Sigmoid colon (tissue), 7 donors: ENCODE measurements around the gene LMNTD1. TPM values are rescaled to one million over a fixed set of nuclear protein-coding genes. Genes with fewer than 3 reads are reported as not detected.

Source experiments
- DNase-seq: peaks from one replicate; pipeline ENCODE4 v3.0.0-alpha.2; 2019
- H3K27ac ChIP-seq, 4 donors: fragments of 200-600 bp; sonication (generic); one replicate each; pipeline ENCODE4 v1.5.1; 2016 to 2019; ENCODE audit warnings: mild to moderate bottlenecking in 1 of 4
- H3K27me3 ChIP-seq, 3 donors: fragments of 200-600 bp; sonication (generic); one replicate each; pipeline ENCODE4 v1.5.1; 2019; ENCODE audit warnings: mild to moderate bottlenecking in 1 of 3
- H3K36me3 ChIP-seq, 4 donors: fragments of 200-600 bp; sonication (generic); one replicate each; pipeline ENCODE4 v1.5.1; 2016 to 2019
- H3K4me1 ChIP-seq, 4 donors: fragments of 200-600 bp; sonication (generic); one replicate each; pipeline ENCODE4 v1.5.1; 2017 to 2019
- H3K4me3 ChIP-seq, 4 donors: fragments of 200-600 bp; sonication (generic); one replicate each; pipeline ENCODE4 v1.5.1; 2017 to 2019; ENCODE audit warnings: mild to moderate bottlenecking in 2 of 4, moderate library complexity in 1 of 4
- H3K9me3 ChIP-seq, 4 donors: fragments of 200-600 bp in 3 of 4; sonication (generic) in 3 of 4; one replicate each; pipeline versions ENCODE4 v1.5.1 to v1.6.1; 2013 to 2019
- EP300 ChIP-seq, 4 donors: sonication (generic); formaldehyde crosslinking; IDR thresholded peaks; one replicate each; pipeline ENCODE4 v1.6.1; 2017; ENCODE audit warnings: antibody characterized with exemption in 4 of 4
- POLR2A ChIP-seq, 2 donors: fragments of 450-650 bp; IDR thresholded peaks; one replicate each; pipeline ENCODE4 v1.6.1; 2016; ENCODE audit warnings: antibody characterized with exemption in 2 of 2, mild to moderate bottlenecking in 2 of 2, moderate library complexity in 2 of 2
- POLR2AphosphoS5 ChIP-seq, 4 donors: sonication (generic); formaldehyde crosslinking; IDR thresholded peaks; one replicate each; pipeline ENCODE4 v1.6.1; 2017; ENCODE audit warnings: antibody characterized with exemption in 4 of 4
- WGBS, 2 donors: extraction: QIAGEN DNeasy Blood & Tissue Kit; methylation state at CpG; one replicate each; pipeline ENCODE4 v1.1.7; 2013; 5-methylcytosine and 5-hydroxymethylcytosine counted together
- intact Hi-C: fragments of 100-400 bp; cut with DNase I; formaldehyde crosslinking; loops from one replicate; pipeline ENCODE4 v1.15.1; 2023
- polyA plus RNA-seq, 3 donors: library from polyadenylated mRNA; stranded (reverse); fragments of 200-250 nt; gene quantifications; one replicate each; pipeline ENCODE4 v1.2.3, GENCODE V29; 2013
- total RNA-seq, 4 donors: library from RNA; depleted of rRNA; stranded (reverse); fragments of >200 nt; gene quantifications; one replicate each; pipeline ENCODE4 v1.1.0, GENCODE V29; 2016
- TF ChIP-seq, protein P1 (sequence below), 4 experiments: fragments of 450-650 bp in 3 of 4; fragments of 200-600 bp in 1 of 4; IDR thresholded peaks; one replicate each; pipeline ENCODE4 v1.5.1; 2016 to 2019; ENCODE audit warnings: antibody characterized with exemption in 4 of 4, mild to moderate bottlenecking in 3 of 4, moderate library complexity in 2 of 4
- donor health status: healthy with polysubstance abuse.
- donor health status: Bipolar disorder and iron deficiency.
- donor health status: healthy.

LMNTD1 gene
- total and polyA plus RNA-seq, 7 donors = 1.5 to 1.9 TPM; not detected in 5

DNA sequence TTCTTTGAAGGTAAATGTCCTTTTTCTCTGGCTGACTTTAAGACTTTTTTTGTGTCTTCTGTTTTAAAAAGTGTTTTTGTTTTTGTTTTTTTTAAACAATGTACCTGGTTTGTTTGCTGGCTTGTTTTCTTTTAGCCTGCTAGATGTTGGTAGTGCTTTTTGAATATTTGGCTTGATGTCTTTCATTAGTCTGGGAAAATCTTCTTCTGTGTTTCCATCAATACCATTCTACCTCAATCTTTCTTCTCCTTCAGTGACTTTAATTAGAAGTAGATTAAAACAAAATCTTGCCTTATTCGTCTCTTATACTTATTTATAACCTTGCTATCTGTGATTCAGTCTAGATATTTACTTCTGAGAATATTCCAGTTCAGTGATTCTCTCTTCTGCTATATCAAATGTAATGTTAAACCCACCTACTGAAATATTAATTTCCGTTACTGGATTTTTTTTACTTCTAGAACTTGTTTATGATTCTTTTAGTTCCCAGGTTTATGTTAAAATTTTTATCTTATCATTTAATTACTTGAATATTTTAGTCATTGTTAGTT is 21.5 kb downstream of the LMNTD1 start:
- 45% methylated on average over 2 of the region's 2 CpGs for WGBS, 2 donors
- H3K9me3 ChIP-seq = no peaks in the 10 kb centered on the region
- H3K4me1 ChIP-seq = no peaks in the 10 kb centered on the region
- no peak overlapping the region for H3K27ac ChIP-seq
- intact Hi-C loops = no loop called here
- DNase-seq = no peak
- no peak overlapping the region for H3K4me3 ChIP-seq
- TF ChIP-seq POLR2A (IDR thresholded peaks at IDR 0.05) (no peak), EP300 (IDR thresholded peaks at IDR 0.05) (no peak), POLR2AphosphoS5 (IDR thresholded peaks at IDR 0.05) (no peak)
- TF ChIP-seq, protein P1, sequence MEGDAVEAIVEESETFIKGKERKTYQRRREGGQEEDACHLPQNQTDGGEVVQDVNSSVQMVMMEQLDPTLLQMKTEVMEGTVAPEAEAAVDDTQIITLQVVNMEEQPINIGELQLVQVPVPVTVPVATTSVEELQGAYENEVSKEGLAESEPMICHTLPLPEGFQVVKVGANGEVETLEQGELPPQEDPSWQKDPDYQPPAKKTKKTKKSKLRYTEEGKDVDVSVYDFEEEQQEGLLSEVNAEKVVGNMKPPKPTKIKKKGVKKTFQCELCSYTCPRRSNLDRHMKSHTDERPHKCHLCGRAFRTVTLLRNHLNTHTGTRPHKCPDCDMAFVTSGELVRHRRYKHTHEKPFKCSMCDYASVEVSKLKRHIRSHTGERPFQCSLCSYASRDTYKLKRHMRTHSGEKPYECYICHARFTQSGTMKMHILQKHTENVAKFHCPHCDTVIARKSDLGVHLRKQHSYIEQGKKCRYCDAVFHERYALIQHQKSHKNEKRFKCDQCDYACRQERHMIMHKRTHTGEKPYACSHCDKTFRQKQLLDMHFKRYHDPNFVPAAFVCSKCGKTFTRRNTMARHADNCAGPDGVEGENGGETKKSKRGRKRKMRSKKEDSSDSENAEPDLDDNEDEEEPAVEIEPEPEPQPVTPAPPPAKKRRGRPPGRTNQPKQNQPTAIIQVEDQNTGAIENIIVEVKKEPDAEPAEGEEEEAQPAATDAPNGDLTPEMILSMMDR (IDR thresholded peaks at IDR 0.05) = no peak
- no peaks in the 10 kb centered on the region for H3K36me3 ChIP-seq
- H3K27me3 ChIP-seq = no peaks in the 10 kb centered on the region

DNA sequence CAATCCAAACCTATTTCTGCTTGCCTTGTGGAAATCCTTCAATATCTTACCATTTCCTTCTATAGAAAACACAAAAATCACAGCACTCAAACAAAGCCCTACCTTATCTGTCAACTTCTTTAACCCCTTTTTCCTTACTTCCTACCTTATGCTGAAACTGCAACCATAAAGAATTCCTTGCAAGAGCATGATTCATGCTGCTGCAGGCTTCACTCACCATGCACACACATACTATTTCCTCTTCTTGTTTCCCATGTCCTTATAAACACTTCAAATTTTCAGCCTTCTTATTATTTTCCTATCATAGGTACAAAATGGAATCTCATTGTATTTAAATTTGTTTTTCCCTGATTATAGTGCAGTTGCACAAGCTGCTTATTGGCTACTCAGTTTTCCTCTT is 23.3 kb downstream of the LMNTD1 start:
- TF ChIP-seq POLR2A (IDR thresholded peaks at IDR 0.05) = no peak
- no peaks in the 10 kb centered on the region for H3K36me3 ChIP-seq
- H3K4me1 ChIP-seq = no peaks in the 10 kb centered on the region
- H3K27ac ChIP-seq = no peak overlapping the region
- H3K9me3 ChIP-seq = no peaks in the 10 kb centered on the region
- intact Hi-C loops = no loop called here
- no peaks in the 10 kb centered on the region for H3K27me3 ChIP-seq
- H3K4me3 ChIP-seq = no peak overlapping the region
- no peak for DNase-seq

DNA sequence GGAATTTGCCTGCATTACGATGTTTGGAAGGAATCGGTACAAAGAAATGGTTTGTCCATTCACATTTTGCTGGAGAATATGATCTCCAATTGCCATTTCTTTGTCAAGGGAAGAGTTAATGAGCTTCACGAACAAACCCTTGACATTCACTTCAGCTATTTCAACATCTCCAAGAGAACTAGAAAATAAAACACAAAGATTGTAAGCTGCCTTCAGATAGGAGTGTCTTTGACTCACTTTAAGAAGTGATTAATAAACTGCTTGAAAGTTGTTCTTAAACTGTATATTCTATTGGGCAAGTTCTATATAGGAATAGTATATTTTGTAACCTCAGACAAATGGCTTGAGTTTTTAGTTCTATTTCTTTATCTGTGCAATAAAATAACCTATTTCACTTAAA is 26.3 kb downstream of the LMNTD1 start:
- H3K4me1 ChIP-seq = no peaks in the 10 kb centered on the region
- WGBS, 2 donors = 72 to 82% methylated on average over 3 of the region's 3 CpGs
- intact Hi-C loops = no loop called here
- H3K4me3 ChIP-seq = no peak overlapping the region
- no peak overlapping the region for H3K27ac ChIP-seq
- DNase-seq = no peak
- no peaks in the 10 kb centered on the region for H3K27me3 ChIP-seq
- no peaks in the 10 kb centered on the region for H3K9me3 ChIP-seq
- TF ChIP-seq POLR2AphosphoS5 (IDR thresholded peaks at IDR 0.05) (no peak), POLR2A (IDR thresholded peaks at IDR 0.05) (no peak), EP300 (IDR thresholded peaks at IDR 0.05) (no peak)
- TF ChIP-seq, protein P1 (IDR thresholded peaks at IDR 0.05) = no peak
- H3K36me3 ChIP-seq = no peaks in the 10 kb centered on the region

DNA sequence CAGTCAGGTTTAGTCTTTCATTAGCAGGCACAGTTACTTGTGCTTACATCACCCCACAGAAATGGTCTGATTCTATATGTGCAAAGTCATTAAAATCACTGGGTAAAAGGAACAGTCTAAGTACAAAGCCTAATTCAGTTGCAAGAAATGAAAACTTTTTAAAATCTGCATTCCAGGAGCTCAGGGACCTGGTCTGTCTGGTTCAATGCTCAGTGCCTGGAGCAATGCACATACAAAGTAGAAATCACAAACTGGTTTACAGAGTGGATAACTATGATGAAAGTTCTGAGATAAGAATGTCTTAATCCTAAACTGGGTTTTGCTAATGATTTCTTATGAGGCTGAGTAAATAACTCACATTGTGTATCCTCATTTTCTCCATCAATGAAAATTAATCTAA is 28.7 kb downstream of the LMNTD1 start:
- H3K27me3 ChIP-seq = no peaks in the 10 kb centered on the region
- intact Hi-C loops = no loop called here
- no peaks in the 10 kb centered on the region for H3K4me1 ChIP-seq
- TF ChIP-seq, protein P1 (IDR thresholded peaks at IDR 0.05) = no peak
- TF ChIP-seq EP300 (IDR thresholded peaks at IDR 0.05) (no peak), POLR2A (IDR thresholded peaks at IDR 0.05) (no peak), POLR2AphosphoS5 (IDR thresholded peaks at IDR 0.05) (no peak)
- H3K27ac ChIP-seq = no peak overlapping the region
- no peak for DNase-seq
- H3K9me3 ChIP-seq = no peaks in the 10 kb centered on the region
- H3K36me3 ChIP-seq = no peaks in the 10 kb centered on the region
- H3K4me3 ChIP-seq = no peak overlapping the region

DNA sequence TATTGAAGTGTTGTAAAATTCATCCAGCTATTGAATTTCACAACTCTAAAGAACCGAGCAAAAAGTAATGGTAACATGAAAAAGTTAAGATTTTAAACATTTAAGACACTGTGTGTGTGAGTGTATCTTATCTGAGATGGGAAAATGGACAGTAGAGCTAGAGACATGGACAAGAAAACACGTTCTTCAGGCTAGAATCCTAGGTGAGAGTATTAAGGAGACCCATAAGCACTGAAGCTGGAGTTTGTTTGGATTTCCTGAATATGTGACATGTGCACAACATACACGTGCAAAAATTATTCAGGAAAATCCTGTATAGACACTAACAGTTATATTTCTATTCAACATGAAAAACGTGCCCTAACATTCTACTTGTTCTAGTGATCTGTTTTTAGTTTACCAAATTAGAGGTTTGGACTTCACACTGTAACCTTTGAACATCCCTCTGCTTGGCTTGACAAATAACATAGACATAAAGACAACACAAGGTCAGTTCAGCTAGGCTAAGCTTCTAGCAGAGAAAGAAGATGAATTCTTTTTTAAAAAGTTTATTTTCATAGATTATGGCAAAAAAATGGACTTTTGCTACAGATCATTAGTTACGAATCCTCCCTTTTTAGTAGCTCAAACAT is 31.3 kb downstream of the LMNTD1 start:
- no peak for DNase-seq
- H3K9me3 ChIP-seq = no peaks in the 10 kb centered on the region
- H3K36me3 ChIP-seq = no peaks in the 10 kb centered on the region
- H3K27me3 ChIP-seq = no peaks in the 10 kb centered on the region
- no peak for TF ChIP-seq EP300 (IDR thresholded peaks at IDR 0.05)
- TF ChIP-seq, protein P1 (IDR thresholded peaks at IDR 0.05) = no peak
- TF ChIP-seq POLR2AphosphoS5 (IDR thresholded peaks at IDR 0.05) = no peak
- no peak for TF ChIP-seq POLR2A (IDR thresholded peaks at IDR 0.05)
- no peak overlapping the region for H3K27ac ChIP-seq
- intact Hi-C loops = no loop called here
- no peaks in the 10 kb centered on the region for H3K4me1 ChIP-seq
- no peak overlapping the region for H3K4me3 ChIP-seq
- WGBS, 2 donors = 44 to 76% methylated on average over 5 of the region's 5 CpGs
